ENCODE results near the gene DMBT1.

DNA sequence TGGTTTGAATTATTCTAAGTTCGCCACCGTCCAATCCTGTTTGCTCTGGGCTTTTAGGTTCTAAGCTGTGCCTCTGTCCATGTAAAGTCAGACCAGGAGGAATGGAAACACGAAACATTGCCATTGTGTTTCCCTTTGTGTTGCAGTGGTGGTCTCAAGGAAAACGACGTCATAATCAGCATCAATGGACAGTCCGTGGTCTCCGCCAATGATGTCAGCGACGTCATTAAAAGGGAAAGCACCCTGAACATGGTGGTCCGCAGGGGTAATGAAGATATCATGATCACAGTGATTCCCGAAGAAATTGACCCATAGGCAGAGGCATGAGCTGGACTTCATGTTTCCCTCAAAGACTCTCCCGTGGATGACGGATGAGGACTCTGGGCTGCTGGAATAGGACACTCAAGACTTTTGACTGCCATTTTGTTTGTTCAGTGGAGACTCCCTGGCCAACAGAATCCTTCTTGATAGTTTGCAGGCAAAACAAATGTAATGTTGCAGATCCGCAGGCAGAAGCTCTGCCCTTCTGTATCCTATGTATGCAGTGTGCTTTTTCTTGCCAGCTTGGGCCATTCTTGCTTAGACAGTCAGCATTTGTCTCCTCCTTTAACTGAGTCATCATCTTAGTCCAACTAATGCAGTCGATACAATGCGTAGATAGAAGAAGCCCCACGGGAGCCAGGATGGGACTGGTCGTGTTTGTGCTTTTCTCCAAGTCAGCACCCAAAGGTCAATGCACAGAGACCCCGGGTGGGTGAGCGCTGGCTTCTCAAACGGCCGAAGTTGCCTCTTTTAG, 46.3 kb upstream of the DMBT1 start:
- TF ChIP-seq CTCF (IDR thresholded peaks at IDR 0.05), result no peak
- no peak for TF ChIP-seq POLR2A (IDR thresholded peaks at IDR 0.05)
